HG03060 (cell line): ENCODE results near the gene CBY3.
"Not testable (repeated sequence)": the region's sequence is repeated elsewhere in the genome, so short reads cannot be mapped to it uniquely, and the experiment has no call there.

Source experiments
- ATAC-seq: cut with Tn5 transposase; IDR thresholded peaks from one replicate; pipeline ENCODE4 v1.9.1; 2021; ENCODE audit warnings: low read depth, moderate number of reproducible peaks; ENCODE audit not compliant: unreplicated experiment

The CBY3 gene

GRCh38 chr5:179680780-179681401, at the start of gene CBY3:
TSS of gene CBY3 (minus strand) at chr5:179681034. CDS start at chr5:179680918, 116 bp downstream.
- ATAC-seq: no peak

- ATAC-seq: no peak
Observed at GRCh38 chr5:179730356-179730755, 49.5 kb upstream of the CBY3 start.

- ATAC-seq: no peak
Observed at GRCh38 chr5:179729727-179730126, 48.9 kb upstream of the CBY3 start.

GRCh38 chr5:179729303-179729702, 48.5 kb upstream of the CBY3 start:
- ATAC-seq: no peak

- ATAC-seq: no peak
Observed at GRCh38 chr5:179727106-179727505, 46.3 kb upstream of the CBY3 start.

GRCh38 chr5:179724163-179724562, 43.3 kb upstream of the CBY3 start:
- ATAC-seq: no peak

GRCh38 chr5:179720222-179720621, 39.4 kb upstream of the CBY3 start:
- ATAC-seq: no peak

- ATAC-seq: no peak
Observed at GRCh38 chr5:179716286-179716685, 35.5 kb upstream of the CBY3 start.

- ATAC-seq: no peak
Observed at GRCh38 chr5:179700401-179700918, 19.6 kb upstream of the CBY3 start.

GRCh38 chr5:179699616-179700237, 18.9 kb upstream of the CBY3 start:
- ATAC-seq: no peak

GRCh38 chr5:179698935-179699615, 18.2 kb upstream of the CBY3 start, which contains the start of gene CANX:
TSS of gene CANX (plus strand) at chr5:179698967. CDS start at chr5:179705682, 6,715 bp downstream.
- no peak for ATAC-seq

- peak; percentile 78 for ATAC-seq
Observed at GRCh38 chr5:179697993-179698934, 17.4 kb upstream of the CBY3 start.

- ATAC-seq: not testable (repeated sequence)
Observed at GRCh38 chr5:179697543-179697942, 16.7 kb upstream of the CBY3 start.

- no peak for ATAC-seq
Observed at GRCh38 chr5:179697108-179697507, 16.3 kb upstream of the CBY3 start.

GRCh38 chr5:179696603-179697002, 15.8 kb upstream of the CBY3 start:
- ATAC-seq: no peak

GRCh38 chr5:179694561-179694960, 13.7 kb upstream of the CBY3 start:
- no peak for ATAC-seq

GRCh38 chr5:179689212-179689611, 8.4 kb upstream of the CBY3 start:
- ATAC-seq: not testable (repeated sequence)

GRCh38 chr5:179680014-179680779, 637 bp downstream of the CBY3 start:
- ATAC-seq: no peak

GRCh38 chr5:179679014-179679674, 1.7 kb downstream of the CBY3 start:
- ATAC-seq: peak; percentile 28
